Erythroblast (primary cell): ENCODE data around the gene RAB12.

Experiments
- GATA1 ChIP-seq: IDR thresholded peaks from 2 replicates; pipeline ENCODE4 v1.6.1; 2011; ENCODE audit warnings: low read depth, mild to moderate bottlenecking, control low read depth, low read length, moderate library complexity
- POLR2A ChIP-seq: IDR thresholded peaks from 2 replicates; pipeline ENCODE4 v1.6.1; 2011; ENCODE audit warnings: mild to moderate bottlenecking, low read length

DNA sequence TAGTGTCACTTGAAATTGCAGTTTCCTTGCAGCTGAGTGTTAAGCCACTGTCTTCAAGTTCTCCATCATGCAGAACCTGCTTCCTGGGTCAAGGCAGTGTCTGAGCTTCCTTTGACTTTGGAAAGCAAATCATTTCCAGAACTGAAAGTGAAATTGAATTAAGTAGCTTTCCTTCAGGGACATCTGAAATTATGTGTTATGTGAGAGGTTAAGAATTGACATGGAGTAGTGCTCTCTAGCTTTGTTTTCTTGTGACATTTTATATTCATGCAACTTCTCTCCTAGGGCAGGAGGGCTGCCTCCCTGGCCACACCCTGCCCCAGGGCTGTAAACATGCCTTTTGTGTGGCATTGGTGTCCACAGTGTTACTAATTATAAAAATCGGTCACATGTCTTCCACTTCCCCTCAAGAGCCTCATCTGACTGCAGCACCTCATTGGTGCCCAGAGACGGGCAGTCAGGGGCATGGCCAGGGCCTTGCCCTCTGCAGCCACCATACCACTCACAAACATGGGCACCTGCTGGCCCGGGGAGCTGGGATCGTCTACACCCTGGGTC, 14.4 kb downstream of the RAB12 start:
- TF ChIP-seq POLR2A = no peak
- TF ChIP-seq GATA1 = no peak
